GM23338 (cell line): ENCODE data around the gene PRDX6. TPM values are rescaled to one million over a fixed set of nuclear protein-coding genes. Genes with fewer than 3 reads are reported as not detected.
"Not testable (repeated sequence)": the region's sequence is repeated elsewhere in the genome, so short reads cannot be mapped to it uniquely, and the experiment has no call there.

ENCODE experiments used
- ATAC-seq: fragments of 200-7000 bp; cut with Tn5 transposase; 3 replicates; pipeline ENCODE4 v1.9.1; 2020
- DNase-seq: peaks from one replicate; pipeline ENCODE4 v3.0.0-alpha.2; 2015; ENCODE audit warnings: low spot score
- H2AFZ ChIP-seq: fragments of 200-600 bp; sonication (generic); 2 replicates; pipeline ENCODE4 v1.8.0; 2016; ENCODE audit warnings: antibody characterized with exemption, mild to moderate bottlenecking, moderate library complexity
- H3F3A ChIP-seq: fragments of 200-600 bp; sonication (generic); replicated peaks from 2 replicates; pipeline ENCODE4 v1.8.0; 2017; ENCODE audit warnings: antibody characterized with exemption, mixed run types, low read depth
- H3K27ac ChIP-seq: fragments of 200-600 bp; sonication (generic); 2 replicates; pipeline ENCODE4 v1.6.1; 2016; ENCODE audit warnings: low read depth
- H3K27me3 ChIP-seq: fragments of 200-600 bp; sonication (generic); 2 replicates; pipeline ENCODE4 v1.8.0; 2016; ENCODE audit warnings: mild to moderate bottlenecking, mixed run types, moderate library complexity; ENCODE audit not compliant: insufficient read depth
- H3K36me3 ChIP-seq: fragments of 200-600 bp; sonication (generic); 2 replicates; pipeline ENCODE4 v1.8.0; 2016; ENCODE audit warnings: mild to moderate bottlenecking; ENCODE audit not compliant: insufficient read depth
- H3K4me1 ChIP-seq: fragments of 200-600 bp; sonication (generic); 2 replicates; pipeline ENCODE4 v1.8.0; 2016; ENCODE audit warnings: mild to moderate bottlenecking, moderate library complexity; ENCODE audit not compliant: insufficient read depth
- H3K4me2 ChIP-seq: fragments of 200-600 bp; sonication (generic); 2 replicates; pipeline ENCODE4 v1.7.1; 2017; ENCODE audit warnings: mixed run types
- H3K4me3 ChIP-seq: fragments of 200-600 bp; sonication (generic); 2 replicates; pipeline ENCODE4 v1.6.1; 2016; ENCODE audit warnings: mixed run types
- H3K79me2 ChIP-seq: fragments of 200-600 bp; sonication (generic); replicated peaks from 2 replicates; pipeline ENCODE4 v1.8.0; 2017; ENCODE audit warnings: mild to moderate bottlenecking; ENCODE audit not compliant: insufficient read depth
- H3K9me2 ChIP-seq: fragments of 200-600 bp; sonication (generic); 2 replicates; pipeline ENCODE4 v1.8.0; 2017; ENCODE audit not compliant: insufficient read depth
- H4K20me1 ChIP-seq: fragments of 200-600 bp; sonication (generic); replicated peaks from 2 replicates; pipeline ENCODE4 v1.8.0; 2017; ENCODE audit warnings: mild to moderate bottlenecking; ENCODE audit not compliant: insufficient read depth
- H3K27ac Mint-ChIP-seq: 2 replicates; pipeline ENCODE4 v1.8.0; 2020; ENCODE audit warnings: inconsistent platforms, mild to moderate bottlenecking, moderate library complexity, mixed read lengths
- H3K27me3 Mint-ChIP-seq: 3 replicates; pipeline ENCODE4 v1.8.0; 2022; ENCODE audit warnings: low read depth, mild to moderate bottlenecking, moderate library complexity, mixed read lengths, inconsistent platforms; ENCODE audit not compliant: insufficient read depth, poor library complexity
- H3K36me3 Mint-ChIP-seq: 3 replicates; pipeline ENCODE4 v1.8.0; 2021; ENCODE audit warnings: low read depth, mild to moderate bottlenecking, inconsistent platforms, moderate library complexity, mixed read lengths
- H3K4me1 Mint-ChIP-seq: 3 replicates; pipeline ENCODE4 v1.8.0; 2020; ENCODE audit warnings: mild to moderate bottlenecking, inconsistent platforms, mixed read lengths
- H3K4me3 Mint-ChIP-seq: 3 replicates; pipeline ENCODE4 v1.8.0; 2021; ENCODE audit warnings: moderate library complexity, mild to moderate bottlenecking, inconsistent platforms, mixed read lengths
- H3K9me3 Mint-ChIP-seq: 3 replicates; pipeline ENCODE4 v1.8.0; 2020; ENCODE audit warnings: moderate library complexity, mild to moderate bottlenecking, inconsistent platforms, mixed read lengths
- CREB1 ChIP-seq: fragments of 250-450 bp; sonication (Bioruptor Pico); IDR thresholded peaks from 2 replicates; pipeline ENCODE4 v1.5.0; 2020; ENCODE audit warnings: low read depth, mild to moderate bottlenecking, moderate library complexity
- EZH2phosphoT487 ChIP-seq: fragments of 200-600 bp; sonication (generic); IDR thresholded peaks from one replicate; pipeline ENCODE4 v1.8.1; 2018; ENCODE audit warnings: antibody characterized with exemption; ENCODE audit not compliant: unreplicated experiment
- JUNB ChIP-seq: IDR thresholded peaks from one replicate; pipeline ENCODE4 v1.6.1; 2016; ENCODE audit warnings: antibody characterized with exemption; ENCODE audit not compliant: unreplicated experiment
- POLR2AphosphoS5 ChIP-seq: IDR thresholded peaks from 2 replicates; pipeline ENCODE4 v1.6.1; 2016; ENCODE audit warnings: antibody characterized with exemption, low read depth
- ZNF114 ChIP-seq: fragments of 250-450 bp; sonication (Bioruptor Pico); IDR thresholded peaks from 2 replicates; pipeline ENCODE4 v1.5.0; 2020; ENCODE audit warnings: mild to moderate bottlenecking, moderate library complexity
- ZNF331 ChIP-seq: fragments of 250-450 bp; sonication (Bioruptor Pico); IDR thresholded peaks from 2 replicates; pipeline ENCODE4 v1.5.0; 2020; ENCODE audit warnings: low read depth, mild to moderate bottlenecking, moderate library complexity
- polyA plus RNA-seq: library from polyadenylated mRNA; unstranded; fragments of >200 nt; fragmentation: Nextera tagmentation; extraction: Ambion mirVana; gene quantifications from 2 replicates; pipeline ENCODE4 v1.2.1, GENCODE V29; 2016
- total RNA-seq: library from RNA; depleted of rRNA; stranded (reverse); fragments of >200 nt; shearing (Covaris generic); gene quantifications from 2 replicates; pipeline ENCODE4 v1.2.3, GENCODE V29; 2014
- TF ChIP-seq, protein P1 (sequence below), 2 experiments: fragments of 200-600 bp in 1 of 2; sonication (generic) in 1 of 2; conservative IDR thresholded peaks; 2 replicates each; pipeline versions ENCODE4 v1.5.1 to v1.6.1; 2016 to 2017; ENCODE audit warnings: antibody characterized with exemption in 2 of 2, low read depth in 2 of 2, mild to moderate bottlenecking in 2 of 2, moderate library complexity in 1 of 2
- TF ChIP-seq, protein P2 (sequence below): IDR thresholded peaks from one replicate; pipeline ENCODE4 v1.6.1; 2018; ENCODE audit warnings: antibody characterized with exemption; ENCODE audit not compliant: unreplicated experiment
- TF ChIP-seq, protein P3 (sequence below): IDR thresholded peaks from 2 replicates; pipeline ENCODE4 v1.6.1; 2016; ENCODE audit warnings: antibody characterized with exemption

Gene PRDX6
- total and polyA plus RNA-seq, 2 experiments from 2014 or later, result 516 to 746 TPM

DNA sequence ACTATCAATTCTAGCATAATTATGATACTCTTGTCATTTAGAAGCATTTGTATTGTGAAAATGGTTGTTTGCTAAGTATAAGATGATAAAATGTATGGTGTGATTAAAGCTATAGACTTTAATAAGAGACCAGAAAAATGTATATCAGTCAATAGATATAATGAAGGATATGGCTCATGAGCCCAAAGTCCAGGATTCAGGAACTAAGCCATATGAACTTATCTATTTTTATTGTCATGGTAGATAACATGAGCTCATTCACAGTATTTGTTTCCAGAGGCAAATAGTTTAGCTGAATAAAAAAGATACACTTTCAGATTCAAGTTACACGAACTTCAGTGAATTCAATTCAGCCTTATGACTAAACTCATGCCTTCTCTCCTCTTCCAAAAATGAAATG, 32.7 kb downstream of the PRDX6 start:
- Mint-ChIP-seq H3K27me3 (peaks cover under 1% of the 10 kb centered on the region), H3K9me3 (no peaks in the 10 kb centered on the region; the same call in 2 of the 3 replicates), H3K4me3 (no peak overlapping the region), H3K4me1 (peaks cover 19% of the 10 kb centered on the region), H3K36me3 (no peaks in the 10 kb centered on the region), H3K27ac (no peak overlapping the region; the same call in 1 of the 2 replicates)
- TF ChIP-seq, protein P1, sequence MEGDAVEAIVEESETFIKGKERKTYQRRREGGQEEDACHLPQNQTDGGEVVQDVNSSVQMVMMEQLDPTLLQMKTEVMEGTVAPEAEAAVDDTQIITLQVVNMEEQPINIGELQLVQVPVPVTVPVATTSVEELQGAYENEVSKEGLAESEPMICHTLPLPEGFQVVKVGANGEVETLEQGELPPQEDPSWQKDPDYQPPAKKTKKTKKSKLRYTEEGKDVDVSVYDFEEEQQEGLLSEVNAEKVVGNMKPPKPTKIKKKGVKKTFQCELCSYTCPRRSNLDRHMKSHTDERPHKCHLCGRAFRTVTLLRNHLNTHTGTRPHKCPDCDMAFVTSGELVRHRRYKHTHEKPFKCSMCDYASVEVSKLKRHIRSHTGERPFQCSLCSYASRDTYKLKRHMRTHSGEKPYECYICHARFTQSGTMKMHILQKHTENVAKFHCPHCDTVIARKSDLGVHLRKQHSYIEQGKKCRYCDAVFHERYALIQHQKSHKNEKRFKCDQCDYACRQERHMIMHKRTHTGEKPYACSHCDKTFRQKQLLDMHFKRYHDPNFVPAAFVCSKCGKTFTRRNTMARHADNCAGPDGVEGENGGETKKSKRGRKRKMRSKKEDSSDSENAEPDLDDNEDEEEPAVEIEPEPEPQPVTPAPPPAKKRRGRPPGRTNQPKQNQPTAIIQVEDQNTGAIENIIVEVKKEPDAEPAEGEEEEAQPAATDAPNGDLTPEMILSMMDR (conservative IDR thresholded peaks at IDR 0.05; ENCODE audit: low read depth in 2 of 2), result no peak
- TF ChIP-seq, protein P2, sequence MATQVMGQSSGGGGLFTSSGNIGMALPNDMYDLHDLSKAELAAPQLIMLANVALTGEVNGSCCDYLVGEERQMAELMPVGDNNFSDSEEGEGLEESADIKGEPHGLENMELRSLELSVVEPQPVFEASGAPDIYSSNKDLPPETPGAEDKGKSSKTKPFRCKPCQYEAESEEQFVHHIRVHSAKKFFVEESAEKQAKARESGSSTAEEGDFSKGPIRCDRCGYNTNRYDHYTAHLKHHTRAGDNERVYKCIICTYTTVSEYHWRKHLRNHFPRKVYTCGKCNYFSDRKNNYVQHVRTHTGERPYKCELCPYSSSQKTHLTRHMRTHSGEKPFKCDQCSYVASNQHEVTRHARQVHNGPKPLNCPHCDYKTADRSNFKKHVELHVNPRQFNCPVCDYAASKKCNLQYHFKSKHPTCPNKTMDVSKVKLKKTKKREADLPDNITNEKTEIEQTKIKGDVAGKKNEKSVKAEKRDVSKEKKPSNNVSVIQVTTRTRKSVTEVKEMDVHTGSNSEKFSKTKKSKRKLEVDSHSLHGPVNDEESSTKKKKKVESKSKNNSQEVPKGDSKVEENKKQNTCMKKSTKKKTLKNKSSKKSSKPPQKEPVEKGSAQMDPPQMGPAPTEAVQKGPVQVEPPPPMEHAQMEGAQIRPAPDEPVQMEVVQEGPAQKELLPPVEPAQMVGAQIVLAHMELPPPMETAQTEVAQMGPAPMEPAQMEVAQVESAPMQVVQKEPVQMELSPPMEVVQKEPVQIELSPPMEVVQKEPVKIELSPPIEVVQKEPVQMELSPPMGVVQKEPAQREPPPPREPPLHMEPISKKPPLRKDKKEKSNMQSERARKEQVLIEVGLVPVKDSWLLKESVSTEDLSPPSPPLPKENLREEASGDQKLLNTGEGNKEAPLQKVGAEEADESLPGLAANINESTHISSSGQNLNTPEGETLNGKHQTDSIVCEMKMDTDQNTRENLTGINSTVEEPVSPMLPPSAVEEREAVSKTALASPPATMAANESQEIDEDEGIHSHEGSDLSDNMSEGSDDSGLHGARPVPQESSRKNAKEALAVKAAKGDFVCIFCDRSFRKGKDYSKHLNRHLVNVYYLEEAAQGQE, result no peak
- TF ChIP-seq, protein P3, sequence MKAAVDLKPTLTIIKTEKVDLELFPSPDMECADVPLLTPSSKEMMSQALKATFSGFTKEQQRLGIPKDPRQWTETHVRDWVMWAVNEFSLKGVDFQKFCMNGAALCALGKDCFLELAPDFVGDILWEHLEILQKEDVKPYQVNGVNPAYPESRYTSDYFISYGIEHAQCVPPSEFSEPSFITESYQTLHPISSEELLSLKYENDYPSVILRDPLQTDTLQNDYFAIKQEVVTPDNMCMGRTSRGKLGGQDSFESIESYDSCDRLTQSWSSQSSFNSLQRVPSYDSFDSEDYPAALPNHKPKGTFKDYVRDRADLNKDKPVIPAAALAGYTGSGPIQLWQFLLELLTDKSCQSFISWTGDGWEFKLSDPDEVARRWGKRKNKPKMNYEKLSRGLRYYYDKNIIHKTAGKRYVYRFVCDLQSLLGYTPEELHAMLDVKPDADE, result no peak
- TF ChIP-seq CREB1 (CRISPR knock-in tag), result no peak
- TF ChIP-seq EZH2phosphoT487, result no peak
- no peak for TF ChIP-seq JUNB
- TF ChIP-seq POLR2AphosphoS5, result no peak
- no peak for TF ChIP-seq ZNF331 (CRISPR knock-in tag)
- TF ChIP-seq ZNF114 (CRISPR knock-in tag), result no peak
- no peak overlapping the region for H2AFZ ChIP-seq
- H3K79me2 ChIP-seq, result no peaks in the 10 kb centered on the region
- no peaks in the 10 kb centered on the region for H4K20me1 ChIP-seq
- no peak for ATAC-seq
- H3K4me2 ChIP-seq, result no peak overlapping the region
- H3K4me1 ChIP-seq, result peaks cover 17% of the 10 kb centered on the region
- DNase-seq, result no peak
- no peak overlapping the region for H3K4me3 ChIP-seq
- no peaks in the 10 kb centered on the region for H3K27me3 ChIP-seq
- peaks cover 3% of the 10 kb centered on the region; the same call in 1 of the 2 replicates for H3K9me2 ChIP-seq
- no peak overlapping the region for H3K27ac ChIP-seq
- no peaks in the 10 kb centered on the region for H3K36me3 ChIP-seq
- H3F3A ChIP-seq, result no peaks in the 10 kb centered on the region

DNA sequence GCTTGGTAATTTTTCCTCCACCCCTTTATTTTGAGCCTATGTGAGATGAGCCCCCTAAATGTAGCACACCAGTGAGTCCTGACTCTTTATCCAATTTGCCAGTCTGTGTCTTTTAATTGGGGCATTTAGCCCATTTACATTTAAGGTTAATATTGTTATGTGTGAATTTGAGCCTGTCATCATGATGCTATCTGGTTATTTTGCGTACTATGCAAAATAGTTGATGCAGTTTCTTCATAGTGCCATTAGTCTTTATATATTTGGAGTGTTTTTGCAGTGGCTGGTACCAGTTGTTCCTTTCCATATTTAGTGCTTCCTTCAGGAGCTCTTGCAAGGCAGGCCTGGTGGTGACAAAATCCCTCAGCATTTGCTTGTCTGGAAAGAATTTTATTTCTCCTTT, 37.4 kb downstream of the PRDX6 start:
- H3K27ac Mint-ChIP-seq, H3K36me3 Mint-ChIP-seq, H3K4me3 Mint-ChIP-seq, H3K36me3 ChIP-seq, H3F3A ChIP-seq, H3K9me3 Mint-ChIP-seq, H3K27ac ChIP-seq, H3K4me2 ChIP-seq, H3K27me3 ChIP-seq, H3K4me3 ChIP-seq, H3K27me3 Mint-ChIP-seq, H2AFZ ChIP-seq, H4K20me1 ChIP-seq, H3K9me2 ChIP-seq, DNase-seq, H3K79me2 ChIP-seq, ATAC-seq: not testable (repeated sequence)
- H3K4me1 ChIP-seq, result peaks cover 17% of the 10 kb centered on the region
- peaks cover 11% of the 10 kb centered on the region; the same call in 2 of the 3 replicates for H3K4me1 Mint-ChIP-seq
